Left colon (tissue), 2 donors: Measurements from ENCODE around the gene HMCN2. TPM values are rescaled to one million over a fixed set of nuclear protein-coding genes. Genes with fewer than 3 reads are reported as not detected.
A peak's percentile ranks its signal among the peaks of the same experiment; 100 is the strongest.

ENCODE experiments used
- ATAC-seq: fragments of 200-7000 bp; cut with Tn5 transposase; one replicate; pipeline ENCODE4 v1.9.1; 2020; ENCODE audit warnings: mild to moderate bottlenecking, moderate library complexity
- DNase-seq, 2 donors: peaks; one replicate each; pipeline ENCODE4 v3.0.0-alpha.2; 2020
- intact Hi-C, 2 donors: fragments of 100-400 bp; cut with DNase I in 1 of 2; cut with micrococcal nuclease in 1 of 2; formaldehyde crosslinking; loops; one replicate each; pipeline versions ENCODE4 v1.11.2 to v1.14.0; 2022; cut with DNase I, micrococcal nuclease
- long read RNA-seq: library from polyadenylated mRNA; unstranded; transcript quantifications from one replicate; pipeline ENCODE4 v2.0.0, GENCODE V29; 2021
- total RNA-seq, 2 donors: library from RNA; stranded (reverse); fragmentation: NEBNext Ultra II Directional; extraction: Animal tissue kit (Norgen Biotek cat#: 25700); gene quantifications; one replicate each; pipeline ENCODE4 v1.2.1, GENCODE V29; 2021
- donor health status: DM: no; HTN: no; CAD: no.
- donor health status: DM: yes; HTN: yes; CAD: no.

Gene HMCN2
- 10 to 100 TPM; 19.1 to 23.3 TPM for total RNA-seq
- long read RNA-seq, partial matches to known transcripts, result 33 of 44 reads
- long read RNA-seq, other reads (novel, unspliced or antisense), result 11 of 44 reads

- intact Hi-C loops, result no loop called here
- DNase-seq (peak in 1 of 2 donors; percentile 41), ATAC-seq (peak; percentile 30)
These were observed at the start of gene HMCN2 for GRCh38 chr9:130265431-130266235. Gene HMCN2 (plus strand): TSS chr9:130265760. CDS start chr9:130265879, 119 bp downstream.

- ATAC-seq, result no peak
- DNase-seq, result no peak
- intact Hi-C loops, result no loop called here
These were observed 47.7 kb upstream of the HMCN2 start for GRCh38 chr9:130217838-130218237.

- no peak for DNase-seq
- ATAC-seq, result no peak
- intact Hi-C loops, result no loop called here
These were observed 45.9 kb upstream of the HMCN2 start for GRCh38 chr9:130219661-130220096.

- intact Hi-C loops, result no loop called here
- DNase-seq, result no peak
- ATAC-seq, result no peak
These were observed 45.2 kb upstream of the HMCN2 start for GRCh38 chr9:130220352-130220751.

- DNase-seq (no peak), ATAC-seq (no peak)
- intact Hi-C loops, result no loop called here
These were observed 42.7 kb upstream of the HMCN2 start for GRCh38 chr9:130222833-130223232.

GRCh38 chr9:130225071-130225470 lies 40.5 kb upstream of the HMCN2 start:
- no peak for ATAC-seq
- no peak for DNase-seq

GRCh38 chr9:130225586-130225985 lies 40.0 kb upstream of the HMCN2 start:
- intact Hi-C loops, result no loop called here
- DNase-seq (no peak), ATAC-seq (no peak)

More at GRCh38 chr9:130225071-130225470, 40.5 kb upstream of the HMCN2 start:
- intact Hi-C loops, result no loop called here

- ATAC-seq, result no peak
- DNase-seq, result no peak
- intact Hi-C loops, result no loop called here
These were observed 39.4 kb upstream of the HMCN2 start for GRCh38 chr9:130226112-130226511.

GRCh38 chr9:130227833-130228232 lies 37.7 kb upstream of the HMCN2 start:
- ATAC-seq (no peak), DNase-seq (no peak)
- intact Hi-C loops, result no loop called here

GRCh38 chr9:130229759-130230158 lies 35.8 kb upstream of the HMCN2 start:
- no peak for ATAC-seq
- intact Hi-C loops, result loop anchor here in 1 of 2 donors (5.0 kb wide), 1 partner anchor 127 kb away; no protein-coding TSS in a partner anchor
- DNase-seq, result no peak

GRCh38 chr9:130230631-130231030 lies 34.9 kb upstream of the HMCN2 start:
- ATAC-seq, result no peak
- no peak for DNase-seq
- intact Hi-C loops, result loop anchor here in 1 of 2 donors (5.0 kb wide), 1 partner anchor 128 kb away; no protein-coding TSS in a partner anchor

GRCh38 chr9:130232899-130233586 lies 32.5 kb upstream of the HMCN2 start:
- intact Hi-C loops, result loop anchor here in 1 of 2 donors (5.0 kb wide), 1 partner anchor 131 kb away; no protein-coding TSS in a partner anchor
- no peak for DNase-seq
- no peak for ATAC-seq

- intact Hi-C loops, result loop anchor here in 1 of 2 donors (5.0 kb wide), 1 partner anchor 131 kb away; no protein-coding TSS in a partner anchor
- ATAC-seq, result no peak
These were observed 32.0 kb upstream of the HMCN2 start for GRCh38 chr9:130233587-130233945.

GRCh38 chr9:130234340-130235260 lies 31.0 kb upstream of the HMCN2 start:
- DNase-seq, result no peak

More at GRCh38 chr9:130233587-130233945, 32.0 kb upstream of the HMCN2 start:
- DNase-seq, result no peak

GRCh38 chr9:130235558-130236435 lies 29.8 kb upstream of the HMCN2 start:
- ATAC-seq, result peak; percentile 49
- intact Hi-C loops, result loop anchor here in 1 of 2 donors (5.0 kb wide), 1 partner anchor 128 kb away; no protein-coding TSS in a partner anchor
- peak in 1 of 2 donors; percentile 71 for DNase-seq

More at GRCh38 chr9:130234340-130235260, 31.0 kb upstream of the HMCN2 start:
- no peak for ATAC-seq
- intact Hi-C loops, result loop anchor here (5.0 kb wide), 2 partner anchors 127 to 132 kb away; no protein-coding TSS in a partner anchor

GRCh38 chr9:130236436-130236985 lies 29.0 kb upstream of the HMCN2 start:
- intact Hi-C loops, result loop anchor here in 1 of 2 donors (5.0 kb wide), 1 partner anchor 129 kb away; no protein-coding TSS in a partner anchor
- no peak for ATAC-seq
- no peak for DNase-seq

GRCh38 chr9:130237076-130237475 lies 28.5 kb upstream of the HMCN2 start:
- ATAC-seq (no peak), DNase-seq (no peak)
- intact Hi-C loops, result loop anchor here in 1 of 2 donors (5.0 kb wide), 1 partner anchor 130 kb away; no protein-coding TSS in a partner anchor
